GM21423 (cell line): ENCODE data around the gene DRAM1.
"Not testable (repeated sequence)": the region's sequence is repeated elsewhere in the genome, so short reads cannot be mapped to it uniquely, and the experiment has no call there.

Experiments
- ATAC-seq: cut with Tn5 transposase; IDR thresholded peaks from one replicate; pipeline ENCODE4 v1.9.1; 2021; ENCODE audit warnings: mild to moderate bottlenecking, moderate library complexity; ENCODE audit not compliant: unreplicated experiment

Gene DRAM1

DNA sequence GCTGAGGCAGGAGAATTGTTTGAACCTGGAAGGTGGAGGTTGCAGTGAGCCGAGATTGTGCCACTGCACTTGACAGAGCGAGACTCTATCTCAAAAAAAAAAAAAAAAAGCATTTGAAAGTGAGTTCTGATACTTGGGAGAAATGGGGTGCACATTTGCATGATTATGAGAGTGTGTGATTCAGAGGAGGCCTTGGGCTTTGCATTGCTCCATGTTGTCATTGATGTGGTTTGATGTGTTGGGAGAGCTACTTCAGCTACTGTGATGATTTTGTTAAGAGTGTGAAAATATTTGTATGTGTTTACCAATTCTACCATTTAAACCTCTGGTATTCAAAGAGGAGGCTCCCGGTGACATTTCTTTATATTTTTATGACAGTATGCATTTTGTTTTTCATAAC is 24.4 kb downstream of the DRAM1 start:
- no peak for ATAC-seq

DNA sequence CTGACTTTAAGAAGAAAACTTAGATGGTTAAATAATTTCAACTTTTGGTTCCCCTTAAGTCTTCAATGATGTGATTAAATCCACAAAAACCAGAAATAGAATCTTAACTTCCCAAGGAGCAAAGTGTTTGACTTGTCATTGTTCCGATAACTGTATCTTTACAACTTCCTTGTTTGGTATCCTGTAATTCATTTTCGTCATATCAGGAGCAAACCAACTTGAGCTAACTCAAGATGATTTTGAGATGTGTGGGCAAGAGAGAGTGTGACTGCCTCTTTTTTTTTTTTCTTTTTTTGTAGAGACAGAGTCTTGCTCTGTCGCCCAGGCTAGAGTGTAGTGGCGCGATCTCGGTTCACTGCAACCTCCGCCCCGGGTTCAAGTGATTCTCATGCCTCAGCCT is 25.3 kb downstream of the DRAM1 start:
- no peak for ATAC-seq

DNA sequence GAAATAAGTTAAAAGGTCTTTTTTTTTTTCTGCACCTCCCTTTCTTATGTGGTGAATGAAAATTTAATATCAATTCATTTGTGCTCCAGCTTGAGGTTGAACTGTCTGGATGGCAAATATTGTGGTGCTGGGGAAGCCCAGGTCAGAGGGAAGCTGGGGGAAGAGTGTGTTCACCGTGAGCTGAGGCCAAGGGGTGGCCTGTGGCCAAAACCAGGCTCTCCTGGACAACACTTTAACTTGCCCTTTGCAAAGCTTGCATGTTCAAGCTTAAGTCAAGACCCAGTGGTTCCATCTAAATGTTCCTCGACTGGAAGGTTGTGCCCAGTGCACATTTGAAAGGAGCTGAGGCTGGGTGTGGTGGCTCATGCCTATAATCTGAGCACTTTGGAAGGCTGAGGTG is 28.8 kb downstream of the DRAM1 start:
- no peak for ATAC-seq

DNA sequence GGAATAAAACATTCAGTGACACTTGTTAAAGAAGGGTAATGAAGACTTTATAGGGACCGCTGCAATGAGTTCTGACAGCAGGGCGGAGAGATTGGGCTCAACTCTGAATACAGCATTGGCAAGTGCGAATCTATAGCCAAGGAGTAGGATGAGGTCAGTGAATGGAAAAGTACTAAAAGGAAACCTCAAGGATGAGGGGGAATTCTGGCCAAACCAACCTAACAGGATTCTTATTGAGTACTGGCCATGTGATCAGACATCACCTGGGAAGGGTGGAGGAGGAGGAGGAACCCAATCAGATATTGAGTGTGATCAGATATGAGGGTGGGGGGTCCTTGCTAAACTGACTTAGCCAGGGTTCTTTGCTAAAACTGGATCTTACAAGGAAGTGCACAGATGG is 31.0 kb downstream of the DRAM1 start:
- ATAC-seq: no peak

DNA sequence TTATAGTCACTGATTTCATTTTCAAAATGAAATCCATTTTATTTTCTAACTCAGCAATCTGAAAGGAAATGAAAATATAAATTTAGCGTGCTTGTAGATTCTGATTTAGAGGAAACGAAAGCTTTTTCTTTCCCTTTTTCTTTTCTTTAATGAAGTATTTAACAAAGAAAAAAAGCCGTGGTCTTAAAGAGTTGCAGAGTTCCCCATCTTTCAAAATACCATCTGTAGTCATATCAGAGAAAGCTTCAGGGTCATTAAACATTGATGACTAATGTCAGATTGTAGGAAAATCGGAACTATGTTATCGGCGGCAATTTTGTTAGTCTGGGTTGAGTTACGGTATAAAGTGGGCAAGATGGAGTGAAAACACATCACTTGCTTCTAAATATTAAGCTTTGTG is 32.3 kb downstream of the DRAM1 start:
- ATAC-seq: no peak

DNA sequence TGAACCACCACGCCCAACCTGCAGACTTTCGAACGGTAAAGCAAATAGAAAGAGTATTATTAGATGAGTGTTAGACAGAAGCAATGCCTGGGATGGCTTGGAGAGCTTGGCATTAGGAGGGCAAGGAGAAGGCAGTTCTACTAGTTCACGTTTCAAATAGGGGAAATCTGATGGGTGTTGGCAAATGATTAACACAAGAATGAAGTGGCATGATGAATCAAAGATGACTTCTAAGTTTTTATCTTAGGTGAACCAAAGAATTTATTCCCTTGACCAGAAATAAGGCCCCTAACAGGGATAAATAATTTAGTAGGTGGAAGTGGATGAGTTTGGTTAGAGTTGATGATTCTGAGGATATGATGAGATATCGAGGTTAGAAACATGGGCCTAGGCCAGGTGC is 38.5 kb downstream of the DRAM1 start:
- ATAC-seq: no peak

DNA sequence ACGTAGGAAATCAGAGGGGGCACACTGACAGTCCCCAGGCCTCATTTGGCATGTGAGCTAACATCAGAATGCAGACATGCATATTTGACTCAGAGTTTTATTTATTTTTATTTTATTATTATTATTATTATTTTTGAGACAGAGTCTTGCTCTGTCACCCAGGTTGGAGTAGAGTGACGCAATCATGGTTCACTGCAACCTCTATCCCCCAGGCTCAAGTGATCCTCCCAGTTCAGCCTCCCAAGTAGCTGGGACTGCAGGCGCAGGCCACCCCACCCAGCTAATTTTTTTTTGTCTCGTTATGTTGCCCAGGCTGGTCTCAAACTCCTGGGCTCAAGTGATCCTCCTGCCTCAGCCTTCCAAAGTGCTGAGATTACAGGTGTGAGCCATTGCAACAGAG is 41.4 kb downstream of the DRAM1 start:
- ATAC-seq: not testable (repeated sequence)

DNA sequence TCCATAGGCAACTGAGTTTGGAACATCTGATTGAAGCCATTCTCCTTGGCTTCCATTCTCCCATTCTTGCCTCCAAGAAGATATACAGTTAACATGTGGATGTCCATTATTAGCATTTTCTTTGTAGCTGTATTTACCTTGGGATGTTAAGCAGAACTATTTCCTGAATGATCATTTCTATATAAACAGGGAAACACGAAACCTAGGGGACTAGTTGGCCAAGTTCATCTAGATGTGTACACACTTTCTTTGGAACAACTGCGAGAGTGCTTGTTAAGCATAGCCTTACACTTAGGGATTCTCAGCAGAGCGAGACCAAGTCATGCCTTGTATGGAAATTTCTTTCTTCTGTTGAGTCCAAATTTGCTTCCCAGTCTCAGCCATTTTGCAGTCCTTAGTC is 42.1 kb downstream of the DRAM1 start:
- ATAC-seq: no peak

DNA sequence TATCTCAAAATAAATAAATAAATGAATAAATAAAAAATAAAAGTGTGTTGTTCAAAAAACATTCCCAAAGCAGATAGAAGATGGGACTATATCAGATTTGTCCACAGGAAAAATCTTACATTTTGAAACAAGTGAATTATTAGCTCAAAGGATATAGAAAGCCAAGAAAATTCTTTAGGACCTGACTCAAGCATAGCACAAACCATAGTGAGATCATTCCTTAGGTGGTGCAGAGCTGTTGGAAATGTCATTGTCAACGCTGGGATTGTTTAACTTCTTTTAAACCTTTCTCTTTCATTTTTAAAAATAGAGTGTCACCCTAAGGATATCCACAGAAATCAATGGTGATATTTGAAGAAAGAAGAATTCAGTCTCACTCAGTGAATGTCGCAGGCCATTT is 43.5 kb downstream of the DRAM1 start:
- no peak for ATAC-seq

DNA sequence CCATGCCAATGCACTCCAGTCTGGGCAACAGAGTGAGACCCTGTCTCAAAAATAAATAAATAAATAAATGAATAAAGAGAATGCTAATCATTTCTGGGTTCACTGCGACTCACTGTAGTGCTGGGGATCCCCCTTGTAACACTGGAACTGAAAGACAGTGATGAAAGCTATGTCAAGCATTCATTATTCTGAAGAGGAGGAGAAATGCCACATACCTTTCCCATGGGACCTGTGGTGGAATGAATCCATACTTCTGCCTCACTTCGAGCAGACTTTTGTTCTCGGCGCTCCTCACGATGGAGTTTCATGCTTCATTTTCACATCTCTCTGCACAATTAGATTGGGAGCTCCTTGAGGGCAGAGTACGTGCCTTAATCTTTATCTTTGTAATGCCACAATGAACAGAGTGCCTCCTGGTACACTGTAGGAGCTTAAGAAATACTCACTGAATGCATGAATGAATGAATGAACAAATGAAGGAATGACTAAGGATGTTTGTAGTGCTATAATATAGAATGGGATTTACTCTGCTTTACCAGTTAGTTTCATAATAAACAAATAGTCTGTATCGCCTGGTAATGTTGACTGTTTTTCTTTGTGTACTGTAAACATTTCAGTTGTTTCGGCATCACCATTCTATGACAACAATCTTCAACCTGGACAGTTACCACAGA is 45.8 kb downstream of the DRAM1 start:
- no peak for ATAC-seq

DNA sequence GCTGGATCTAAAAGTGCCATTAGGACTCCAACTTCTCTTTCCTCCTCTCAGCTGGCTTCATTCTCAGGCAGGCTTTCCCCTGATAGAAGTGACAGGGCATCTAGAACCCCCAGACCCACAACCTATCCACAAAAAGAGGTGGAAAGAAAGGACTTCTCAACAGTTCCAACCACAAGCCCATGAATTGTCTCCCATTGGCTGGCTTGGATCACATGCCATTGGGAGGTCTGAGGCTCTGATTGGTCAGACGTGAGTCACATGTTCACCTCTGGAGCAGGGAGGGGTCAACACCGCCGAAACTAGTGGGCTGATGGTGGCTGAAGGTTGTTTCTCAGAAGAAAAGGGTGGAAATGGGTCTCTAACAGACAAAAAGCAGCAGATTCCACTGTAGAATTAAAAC is 47.2 kb downstream of the DRAM1 start:
- ATAC-seq: no peak

DNA sequence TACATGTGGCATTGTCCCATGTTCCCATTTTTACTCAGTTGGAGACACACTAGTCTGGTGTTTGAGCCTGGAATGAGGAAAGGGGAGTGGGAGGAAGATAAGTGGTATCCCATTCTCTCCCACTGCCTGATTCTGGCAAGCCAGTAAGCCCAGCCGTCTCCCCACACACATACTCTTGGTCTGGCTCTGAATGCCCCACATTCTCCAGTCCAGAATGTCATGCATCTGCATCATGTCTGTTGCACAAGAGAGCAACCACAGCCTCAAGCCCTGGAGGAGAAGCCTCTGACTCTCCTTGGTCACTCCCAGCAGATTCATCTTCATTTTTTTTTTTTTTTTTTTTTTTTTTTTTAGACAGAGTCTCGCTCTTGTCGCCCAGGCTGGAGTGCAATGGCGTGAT is 48.0 kb downstream of the DRAM1 start:
- no peak for ATAC-seq

DNA sequence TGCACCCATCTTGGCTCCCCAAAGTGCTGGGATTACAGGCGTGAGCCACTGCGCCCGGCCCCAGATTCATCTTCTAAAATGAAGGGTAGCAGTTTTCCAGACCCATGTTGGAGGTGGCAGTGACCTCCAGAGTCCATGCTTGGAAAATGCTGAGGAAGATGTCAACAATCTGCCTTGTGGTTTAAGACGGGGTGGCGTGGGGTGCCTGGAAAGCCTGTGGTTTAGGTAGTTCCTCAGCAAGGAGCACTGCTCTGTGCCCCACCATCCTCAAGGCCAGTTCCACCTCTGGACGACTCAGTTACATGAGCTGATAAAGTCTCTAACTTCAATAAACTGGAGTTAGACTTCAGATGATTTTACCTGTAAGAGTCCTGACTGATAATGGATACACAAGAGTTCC is 48.6 kb downstream of the DRAM1 start:
- no peak for ATAC-seq

DNA sequence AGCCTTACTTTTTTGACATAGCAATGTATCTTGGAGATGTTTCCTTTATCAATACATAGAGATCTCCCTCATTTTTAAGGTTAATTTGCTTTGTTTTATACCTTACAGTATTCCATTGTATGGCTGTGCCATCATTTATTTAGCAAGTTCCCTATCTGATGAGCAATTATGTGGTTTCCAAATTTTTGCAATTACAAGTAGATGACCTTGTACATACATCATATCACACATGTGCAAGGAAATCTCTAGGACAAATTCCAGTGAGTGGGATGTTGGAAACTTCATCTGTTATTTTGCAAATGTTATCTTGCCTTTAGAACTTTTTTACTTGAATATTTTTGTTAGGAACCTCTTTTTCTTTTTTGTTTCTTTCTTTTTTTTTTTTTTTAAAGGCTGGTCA is 49.7 kb downstream of the DRAM1 start:
- no peak for ATAC-seq

DNA sequence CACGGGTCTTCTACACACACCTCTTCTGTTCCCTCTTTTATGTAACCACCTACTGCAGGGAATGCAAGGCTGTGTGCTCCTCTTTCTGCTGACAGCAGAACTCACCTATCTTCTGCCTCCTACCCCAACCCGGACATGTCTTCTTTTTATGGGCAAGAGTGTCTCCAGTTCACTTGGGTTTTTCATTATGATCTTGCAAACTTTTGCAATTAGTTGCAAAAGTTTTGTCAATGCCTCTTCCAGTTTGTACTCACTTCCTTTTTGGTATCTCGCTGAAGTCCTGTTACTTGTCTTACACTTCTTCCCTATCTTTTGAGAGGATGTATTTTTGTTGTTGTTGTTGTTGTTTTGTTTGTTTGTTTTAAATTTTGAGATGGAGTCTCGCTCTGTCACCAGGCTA is 50.6 kb downstream of the DRAM1 start:
- no peak for ATAC-seq

DNA sequence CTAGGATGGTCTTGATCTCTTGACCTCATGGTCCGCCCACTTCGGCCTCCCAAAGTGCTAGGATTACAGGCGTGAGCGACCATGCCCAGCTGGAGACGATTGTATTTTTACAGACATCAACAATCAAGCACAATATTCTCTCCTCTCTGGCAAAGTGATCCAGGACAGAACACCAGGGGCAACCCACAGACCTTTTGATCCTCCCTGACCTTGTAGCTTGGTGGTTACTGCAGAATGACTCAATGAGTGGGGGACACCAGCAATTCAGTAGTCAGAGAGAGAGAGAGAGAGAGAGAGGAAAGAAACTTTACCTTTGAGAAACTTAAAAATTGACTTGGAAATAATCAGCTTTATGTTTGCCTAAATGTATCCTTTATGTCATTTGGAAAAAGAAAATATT is 51.2 kb downstream of the DRAM1 start:
- no peak for ATAC-seq

DNA sequence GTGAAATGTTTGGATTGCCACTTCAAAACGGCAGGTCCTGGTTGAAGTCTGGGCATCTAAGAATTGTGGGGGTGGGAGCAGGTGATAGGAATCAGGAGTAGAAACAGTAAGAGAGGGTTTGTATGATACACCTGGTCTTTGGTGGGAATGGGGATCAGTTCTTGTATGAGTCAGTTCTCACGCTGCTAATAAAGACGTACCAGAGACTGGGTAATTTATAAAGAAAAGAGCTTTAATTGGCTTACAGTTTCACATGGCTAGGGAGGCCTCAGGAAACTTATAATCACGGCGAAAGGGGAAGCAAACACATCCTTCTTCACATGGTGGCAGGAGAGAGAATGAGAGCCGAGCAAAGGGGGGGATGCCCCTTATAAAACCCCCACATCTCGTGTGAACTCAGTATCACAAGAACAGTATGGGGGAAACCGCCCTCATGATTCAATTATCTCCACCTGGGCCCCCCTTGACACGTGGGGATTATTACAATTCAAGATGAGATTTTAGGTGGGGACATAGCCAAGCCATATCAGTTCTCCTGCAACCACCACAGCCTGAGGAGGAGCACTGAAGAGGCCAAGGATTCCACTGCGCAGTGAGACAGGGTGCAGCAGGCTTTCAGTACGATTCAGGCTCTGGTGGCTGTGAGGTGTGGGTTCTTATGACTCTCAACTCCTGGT is 52.1 kb downstream of the DRAM1 start:
- ATAC-seq: no peak

DNA sequence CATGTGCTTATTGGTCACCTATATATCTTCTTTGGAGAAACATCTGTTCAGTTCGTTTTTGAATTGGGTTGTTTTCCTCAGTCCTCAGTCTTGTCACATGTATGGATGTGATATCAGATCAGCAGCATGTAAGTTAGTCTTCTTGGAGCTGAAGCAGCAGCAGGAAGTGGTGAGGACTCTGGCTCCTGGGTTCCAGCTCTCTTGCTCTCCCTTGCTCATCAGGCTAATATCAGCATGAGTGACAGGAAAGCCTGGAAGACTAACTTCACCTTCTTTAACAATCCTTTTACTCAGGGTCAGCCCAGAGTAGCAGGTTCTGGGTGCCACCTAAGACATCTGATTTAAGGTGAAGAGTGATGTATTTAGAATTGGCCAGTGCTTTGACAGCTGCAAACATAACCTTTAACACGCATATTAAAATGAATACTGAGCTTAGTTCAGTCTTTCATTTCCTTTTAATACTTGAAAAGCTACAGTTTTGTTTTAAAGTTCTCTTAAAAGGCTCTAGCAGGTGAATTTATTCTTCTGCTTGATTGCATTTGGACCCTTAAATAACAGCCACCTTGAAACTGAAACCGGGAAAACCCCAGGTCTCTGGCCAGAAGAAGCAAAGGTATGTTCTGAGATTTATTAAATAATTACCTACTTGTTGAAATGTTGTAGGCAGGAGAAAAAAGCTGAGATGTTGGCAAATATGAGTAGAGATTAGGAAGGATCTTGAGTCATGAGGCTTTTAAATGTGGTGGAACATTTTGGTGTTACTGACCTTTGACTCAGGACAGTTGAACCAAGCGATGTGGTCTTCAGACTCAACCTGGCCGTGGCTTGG is 54.3 kb downstream of the DRAM1 start:
- peak; percentile 50 for ATAC-seq

DNA sequence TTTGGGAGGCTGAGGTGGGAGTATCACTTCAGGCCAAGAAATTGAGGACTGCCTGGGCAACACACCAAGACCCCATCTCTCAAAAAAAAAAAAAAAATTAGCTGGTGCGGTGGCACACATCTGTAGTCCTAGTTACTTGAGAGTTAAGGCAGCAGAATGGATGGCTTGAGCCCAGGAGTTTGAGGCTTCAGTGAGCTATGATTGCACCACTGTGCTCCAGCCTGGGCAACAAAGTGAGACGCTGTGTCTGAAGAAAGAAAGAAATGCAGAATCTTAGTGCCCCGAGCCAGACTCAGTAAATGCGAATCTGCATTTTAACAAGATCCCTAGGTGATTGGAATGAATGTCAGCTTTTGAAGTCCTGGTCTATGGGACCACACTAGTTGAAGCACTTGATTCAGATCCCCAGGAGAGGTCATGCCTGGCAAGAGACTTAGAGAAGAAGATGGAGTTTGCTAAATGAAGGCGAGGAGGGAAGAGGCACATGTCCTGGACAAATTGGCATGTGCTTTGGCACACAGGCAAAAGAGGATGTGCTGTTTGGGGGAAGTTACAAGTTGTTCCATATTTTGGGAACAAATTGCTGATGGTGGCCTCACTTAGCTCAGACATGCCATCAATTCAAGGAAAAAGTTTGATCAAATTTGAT is 56.6 kb downstream of the DRAM1 start:
- ATAC-seq: no peak

DNA sequence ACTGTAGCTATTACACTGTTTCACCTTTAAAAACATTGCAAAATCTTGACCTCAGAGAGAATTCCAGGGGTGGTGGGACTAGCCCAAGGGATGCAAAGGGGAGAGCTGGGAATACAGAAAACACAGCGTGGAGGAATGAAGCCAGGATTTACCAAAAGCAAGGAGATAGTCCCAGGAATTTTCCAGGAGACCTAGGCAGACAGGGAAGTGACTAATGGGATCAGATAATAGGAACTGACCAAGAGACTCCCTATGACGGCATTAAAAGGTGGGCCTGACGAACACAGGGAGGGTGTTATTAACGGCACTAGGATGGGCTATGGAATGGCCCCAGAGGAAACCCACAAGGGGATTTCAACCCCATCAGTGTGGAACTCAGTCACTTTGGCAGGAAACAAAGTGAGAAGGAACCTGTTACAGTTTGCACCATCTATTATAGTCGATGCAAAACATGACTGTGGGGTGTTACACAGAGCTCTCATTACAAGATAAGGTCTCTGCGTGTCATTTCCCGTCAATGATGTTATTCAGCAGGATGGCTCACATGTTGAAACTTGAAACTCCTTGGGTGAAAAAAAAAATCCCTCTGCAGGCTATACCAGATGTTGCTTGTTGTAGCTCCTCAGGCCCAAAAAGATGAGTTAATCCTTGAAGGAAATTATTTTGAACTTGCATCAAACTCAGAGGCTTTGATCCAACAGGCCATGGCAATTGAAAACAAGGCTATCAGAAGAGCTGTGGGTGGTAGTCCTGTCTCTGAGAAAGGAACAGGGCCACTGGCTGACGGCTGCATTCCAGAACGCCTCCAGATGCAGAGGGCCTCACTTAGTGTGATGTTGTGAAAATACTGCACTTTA is 58.7 kb downstream of the DRAM1 start:
- peak; percentile 56 for ATAC-seq

DNA sequence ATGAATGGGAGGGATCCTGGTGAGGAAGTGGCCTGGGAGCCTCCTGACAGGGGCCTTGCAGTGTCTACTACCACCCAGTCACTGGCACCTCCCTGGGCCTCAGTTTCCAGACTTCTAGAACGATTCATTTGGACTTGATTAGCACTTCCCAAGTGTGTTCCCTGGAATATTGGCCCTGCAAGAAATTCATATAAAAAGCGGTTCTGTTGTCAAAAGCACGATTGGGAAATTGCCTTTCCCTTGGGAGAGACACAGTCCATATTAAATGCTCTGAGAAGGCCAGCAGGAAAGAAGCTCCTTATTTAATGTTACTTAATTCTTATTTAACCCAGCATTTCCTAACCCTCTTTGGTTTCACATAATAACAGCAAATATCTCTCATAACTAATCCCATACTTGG is 61.9 kb downstream of the DRAM1 start:
- ATAC-seq: no peak
